ENCODE results near the gene ZMPSTE24.

DNA sequence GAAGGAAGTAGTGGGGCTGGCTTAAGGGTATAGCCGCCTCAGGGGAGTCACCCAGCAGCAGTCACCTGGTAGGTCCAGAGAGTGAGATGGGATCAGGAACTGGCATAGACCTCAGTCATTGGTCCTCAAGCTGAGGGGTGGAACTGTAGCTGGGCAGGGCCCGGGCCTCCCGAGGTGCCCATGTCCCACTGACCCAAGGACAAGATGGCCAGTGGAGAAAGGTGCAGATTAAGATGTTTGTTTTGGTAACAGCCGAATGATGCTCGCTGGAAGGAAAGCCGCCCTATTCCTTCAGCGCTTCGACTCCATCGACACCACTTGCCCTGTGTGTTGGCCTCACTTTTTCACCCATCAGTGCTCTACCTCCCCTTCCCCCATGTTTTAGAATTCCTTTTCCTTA lies 42.6 kb downstream of the ZMPSTE24 start:
- TF ChIP-seq EP300 (IDR thresholded peaks at IDR 0.05) (no peak), POLR2A (IDR thresholded peaks at IDR 0.05; ENCODE audit: low read depth) (no peak), POLR2AphosphoS5 (IDR thresholded peaks at IDR 0.05) (no peak), CTCF (IDR thresholded peaks at IDR 0.05) (no peak)
